GM12872 (cell line): ENCODE measurements around the gene ZFYVE27.

Source experiments
- CTCF ChIP-seq: IDR thresholded peaks from 3 replicates; pipeline ENCODE4 v1.5.1; 2011; ENCODE audit warnings: low read depth, mild to moderate bottlenecking, low read length, moderate library complexity; ENCODE audit not compliant: insufficient read depth

ZFYVE27 gene

DNA sequence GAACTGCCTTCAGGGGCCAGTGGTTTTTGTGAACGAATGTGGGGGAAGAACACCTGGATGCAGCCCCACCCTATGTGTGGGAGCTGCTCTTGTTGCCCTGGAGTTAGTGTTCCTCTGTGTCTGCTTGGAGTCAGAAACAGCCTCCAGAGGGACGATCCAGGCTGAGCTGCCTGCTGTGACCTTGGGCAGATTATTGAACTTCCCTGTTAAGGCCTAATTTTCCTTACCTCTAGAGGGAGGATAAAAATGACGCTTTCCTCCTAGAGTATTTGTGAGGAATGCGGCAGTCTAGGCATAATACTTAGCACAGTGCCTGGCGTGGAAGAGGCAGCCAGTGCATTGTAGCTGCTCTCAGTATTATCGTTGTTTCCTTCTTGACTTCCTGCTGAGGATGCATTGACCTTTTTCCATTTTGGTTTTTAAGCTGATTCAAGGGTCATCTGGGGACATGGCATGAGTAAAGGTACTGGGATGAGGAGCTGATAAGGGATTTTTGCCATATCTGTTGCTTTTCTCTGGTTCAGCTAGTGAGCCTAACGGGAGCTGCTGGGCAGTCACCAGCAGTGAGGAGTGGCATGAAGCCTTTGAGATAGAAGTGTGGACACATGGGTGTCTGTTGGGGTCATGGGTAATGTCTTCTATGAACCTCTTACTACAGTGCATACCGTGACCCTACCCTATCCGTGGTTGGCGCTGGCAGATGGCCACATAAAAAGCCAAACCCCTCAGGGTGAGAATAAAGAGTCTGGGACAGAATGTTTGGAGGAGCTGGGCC is 6.4 kb downstream of the ZFYVE27 start:
- no peak for TF ChIP-seq CTCF

DNA sequence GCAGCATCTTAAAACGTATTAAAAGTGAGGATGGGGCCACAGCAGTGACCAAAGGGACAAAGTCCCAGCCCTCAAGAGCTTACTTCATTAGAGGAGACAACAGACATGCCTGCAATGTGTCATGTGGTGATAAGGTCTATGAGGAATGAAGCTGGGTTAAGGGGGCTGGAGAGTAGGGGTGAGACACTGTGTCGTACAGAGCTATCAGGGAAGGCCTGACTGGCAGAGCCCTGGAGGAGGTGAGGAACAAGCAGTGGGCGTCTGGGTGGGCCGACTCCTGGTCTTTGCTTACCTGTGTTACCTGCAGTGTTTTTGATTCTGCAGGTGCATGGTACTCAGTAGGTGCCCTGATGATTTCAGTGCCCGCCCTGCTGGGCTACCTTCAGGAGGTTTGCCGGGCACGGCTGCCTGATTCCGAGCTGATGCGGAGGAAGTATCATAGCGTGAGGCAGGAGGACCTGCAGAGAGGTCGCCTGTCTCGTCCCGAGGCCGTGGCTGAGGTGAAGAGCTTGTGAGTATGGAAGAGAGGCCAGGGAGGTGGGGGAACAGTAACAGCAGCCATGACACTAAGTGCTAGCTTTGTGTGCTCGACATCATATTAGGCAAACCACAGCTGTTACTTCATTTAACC is 7.6 kb downstream of the ZFYVE27 start:
- TF ChIP-seq CTCF: no peak

GRCh38 chr10:97747573-97747972 is 10.6 kb downstream of the ZFYVE27 start:
- TF ChIP-seq CTCF: no peak

GRCh38 chr10:97748116-97748515 is 11.2 kb downstream of the ZFYVE27 start:
- no peak for TF ChIP-seq CTCF

GRCh38 chr10:97752956-97753355 is 16.0 kb downstream of the ZFYVE27 start:
- TF ChIP-seq CTCF: no peak

DNA sequence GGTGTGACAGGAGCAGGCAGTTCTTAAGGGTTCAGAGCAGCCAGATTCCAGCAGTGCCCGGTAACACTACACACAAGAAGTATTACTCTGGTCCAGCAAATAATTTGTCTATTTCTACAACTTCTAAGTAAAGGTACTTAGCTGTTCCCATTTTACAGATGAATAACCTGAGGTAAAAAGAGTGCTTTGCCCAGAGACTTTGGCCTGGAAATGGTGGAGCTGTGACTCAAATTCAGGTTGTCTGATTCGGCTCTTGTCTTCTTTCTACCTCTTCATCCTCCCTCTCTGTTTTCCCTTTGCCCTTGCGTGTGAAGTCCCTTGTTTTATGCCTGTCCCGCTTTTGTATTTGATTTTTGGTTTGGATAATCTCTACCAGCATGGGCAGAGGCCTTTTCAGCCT is 17.8 kb downstream of the ZFYVE27 start:
- no peak for TF ChIP-seq CTCF

DNA sequence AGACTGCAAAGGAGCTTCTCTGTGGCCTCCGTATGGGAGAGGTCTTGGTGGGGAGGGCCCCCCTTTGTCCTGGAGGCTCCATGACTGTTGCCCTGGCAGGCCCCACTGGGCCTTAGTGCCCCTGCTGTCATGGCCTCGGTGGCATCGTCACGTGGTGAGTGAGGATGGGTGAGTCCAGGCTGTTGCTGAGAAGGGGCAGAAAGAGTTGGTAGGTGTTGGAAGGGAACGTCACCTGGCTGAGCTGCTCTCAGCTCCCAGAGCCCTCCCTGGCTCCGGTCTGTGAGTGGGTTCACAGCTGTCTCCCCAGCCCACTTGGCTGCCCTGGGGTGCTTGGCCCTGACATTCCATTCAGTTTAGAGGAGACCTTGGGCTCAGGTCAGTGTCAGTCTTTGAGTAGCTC is 18.8 kb downstream of the ZFYVE27 start:
- no peak for TF ChIP-seq CTCF
